SK-N-SH treated with all-trans-retinoic acid at 6 μM for 48 hours (cell line): Measurements from ENCODE around the gene SLC38A10.

Source experiments
- ATAC-seq: fragments of 200-7000 bp; cut with Tn5 transposase; 3 replicates; pipeline ENCODE4 v1.9.1; 2020; ENCODE audit warnings: mild to moderate bottlenecking, moderate library complexity
- ARNTL ChIP-seq: fragments of 450-650 bp; formaldehyde crosslinking; IDR thresholded peaks from 2 replicates; pipeline ENCODE4 v1.5.0; 2020; ENCODE audit warnings: low read depth, mild to moderate bottlenecking, moderate library complexity, borderline replicate concordance
- BACH2 ChIP-seq: fragments of 250-450 bp; sonication (Bioruptor Pico); IDR thresholded peaks from 2 replicates; pipeline ENCODE4 v1.9.0; 2021; ENCODE audit warnings: mild to moderate bottlenecking, borderline replicate concordance
- CREB5 ChIP-seq: fragments of 250-450 bp; sonication (Bioruptor Pico); IDR thresholded peaks from 2 replicates; pipeline ENCODE4 v1.5.1; 2020; ENCODE audit warnings: low read depth, mild to moderate bottlenecking, moderate library complexity
- CSDC2 ChIP-seq: fragments of 250-450 bp; sonication (Bioruptor Pico); IDR thresholded peaks from 2 replicates; pipeline ENCODE4 v1.5.0; 2020; ENCODE audit warnings: mild to moderate bottlenecking, moderate library complexity
- CSRNP3 ChIP-seq: fragments of 250-450 bp; sonication (Bioruptor Pico); IDR thresholded peaks from 2 replicates; pipeline ENCODE4 v1.5.1; 2021; ENCODE audit warnings: mild to moderate bottlenecking, moderate library complexity
- ESRRG ChIP-seq: fragments of 250-450 bp; sonication (Bioruptor Pico); IDR thresholded peaks from 2 replicates; pipeline ENCODE4 v1.6.1; 2021; ENCODE audit warnings: mild to moderate bottlenecking
- GLIS3 ChIP-seq: fragments of 250-450 bp; sonication (Bioruptor Pico); IDR thresholded peaks from 2 replicates; pipeline ENCODE4 v1.5.0; 2020; ENCODE audit warnings: mild to moderate bottlenecking, moderate library complexity
- ISL1 ChIP-seq: fragments of 250-450 bp; sonication (Bioruptor Pico); IDR thresholded peaks from 2 replicates; pipeline ENCODE4 v2.1.2; 2022; ENCODE audit warnings: mild to moderate bottlenecking, moderate library complexity
- PATZ1 ChIP-seq: fragments of 250-450 bp; sonication (Bioruptor Pico); IDR thresholded peaks from 2 replicates; pipeline ENCODE4 v1.8.0; 2020; ENCODE audit warnings: mild to moderate bottlenecking, moderate library complexity, borderline replicate concordance
- PPARA ChIP-seq: fragments of 250-450 bp; sonication (Bioruptor Pico); IDR thresholded peaks from 2 replicates; pipeline ENCODE4 v1.5.0; 2020; ENCODE audit warnings: mild to moderate bottlenecking, borderline replicate concordance
- RARB ChIP-seq: fragments of 250-450 bp; sonication (Bioruptor Pico); IDR thresholded peaks from 2 replicates; pipeline ENCODE4 v1.8.0; 2021; ENCODE audit warnings: mild to moderate bottlenecking, moderate library complexity
- SNAI2 ChIP-seq: fragments of 250-450 bp; sonication (Bioruptor Pico); IDR thresholded peaks from 2 replicates; pipeline ENCODE4 v1.5.0; 2020; ENCODE audit warnings: mild to moderate bottlenecking, moderate library complexity
- TCF4 ChIP-seq: fragments of 250-450 bp; sonication (Bioruptor Pico); IDR thresholded peaks from 2 replicates; pipeline ENCODE4 v1.8.0; 2021; ENCODE audit warnings: mild to moderate bottlenecking, moderate library complexity, borderline replicate concordance
- TOX ChIP-seq: fragments of 250-450 bp; sonication (Bioruptor Pico); IDR thresholded peaks from 2 replicates; pipeline ENCODE4 v1.8.0; 2021; ENCODE audit warnings: mild to moderate bottlenecking, moderate library complexity, borderline replicate concordance
- ZC3H10 ChIP-seq: fragments of 250-450 bp; sonication (Bioruptor Pico); IDR thresholded peaks from 2 replicates; pipeline ENCODE4 v1.5.1; 2021; ENCODE audit warnings: mild to moderate bottlenecking, moderate library complexity
- ZFP3 ChIP-seq: fragments of 250-450 bp; sonication (Bioruptor Pico); IDR thresholded peaks from 2 replicates; pipeline ENCODE4 v1.5.0; 2020; ENCODE audit warnings: mild to moderate bottlenecking, moderate library complexity
- ZFP30 ChIP-seq: fragments of 450-650 bp; formaldehyde crosslinking; IDR thresholded peaks from 2 replicates; pipeline ENCODE4 v1.5.0; 2022; ENCODE audit warnings: mild to moderate bottlenecking, moderate library complexity
- ZNF565 ChIP-seq: fragments of 450-650 bp; formaldehyde crosslinking; conservative IDR thresholded peaks from 2 replicates; pipeline ENCODE4 v1.5.0; 2020; ENCODE audit warnings: low read depth, mild to moderate bottlenecking, moderate library complexity
- ZNF70 ChIP-seq: fragments of 450-650 bp; formaldehyde crosslinking; IDR thresholded peaks from 2 replicates; pipeline ENCODE4 v1.5.0; 2020; ENCODE audit warnings: mild to moderate bottlenecking, moderate library complexity
- ZNF8 ChIP-seq: fragments of 450-650 bp; formaldehyde crosslinking; IDR thresholded peaks from 2 replicates; pipeline ENCODE4 v1.5.0; 2020; ENCODE audit warnings: mild to moderate bottlenecking, moderate library complexity
- TF ChIP-seq, protein P1 (sequence below): fragments of 250-450 bp; sonication (Bioruptor Pico); IDR thresholded peaks from 2 replicates; pipeline ENCODE4 v1.5.0; 2020; ENCODE audit warnings: mild to moderate bottlenecking, moderate library complexity

SLC38A10 gene

GRCh38 chr17:81285179-81285878, 9.8 kb downstream of the SLC38A10 start:
- ATAC-seq = no peak
- no peak for TF ChIP-seq ZNF565 (CRISPR knock-in tag)
- TF ChIP-seq ZFP3 (CRISPR knock-in tag) = no peak
- no peak for TF ChIP-seq ISL1 (CRISPR knock-in tag)
- TF ChIP-seq RARB = no peak

- no peak for TF ChIP-seq CSDC2 (CRISPR knock-in tag)
- TF ChIP-seq ESRRG = no peak
- TF ChIP-seq TOX (CRISPR knock-in tag) = no peak
- TF ChIP-seq GLIS3 (CRISPR knock-in tag) = no peak
- no peak for TF ChIP-seq RARB
- no peak for TF ChIP-seq PATZ1
- no peak for TF ChIP-seq TCF4
- TF ChIP-seq ZNF565 (CRISPR knock-in tag) = no peak
- no peak for TF ChIP-seq PPARA (CRISPR knock-in tag)
- TF ChIP-seq SNAI2 = no peak
- TF ChIP-seq CREB5 (CRISPR knock-in tag) = no peak
- no peak for TF ChIP-seq ZNF70 (CRISPR knock-in tag)
- TF ChIP-seq CSRNP3 = no peak
- TF ChIP-seq ARNTL (CRISPR knock-in tag) = no peak
- no peak for TF ChIP-seq ZNF8 (CRISPR knock-in tag)
- TF ChIP-seq, protein P1, sequence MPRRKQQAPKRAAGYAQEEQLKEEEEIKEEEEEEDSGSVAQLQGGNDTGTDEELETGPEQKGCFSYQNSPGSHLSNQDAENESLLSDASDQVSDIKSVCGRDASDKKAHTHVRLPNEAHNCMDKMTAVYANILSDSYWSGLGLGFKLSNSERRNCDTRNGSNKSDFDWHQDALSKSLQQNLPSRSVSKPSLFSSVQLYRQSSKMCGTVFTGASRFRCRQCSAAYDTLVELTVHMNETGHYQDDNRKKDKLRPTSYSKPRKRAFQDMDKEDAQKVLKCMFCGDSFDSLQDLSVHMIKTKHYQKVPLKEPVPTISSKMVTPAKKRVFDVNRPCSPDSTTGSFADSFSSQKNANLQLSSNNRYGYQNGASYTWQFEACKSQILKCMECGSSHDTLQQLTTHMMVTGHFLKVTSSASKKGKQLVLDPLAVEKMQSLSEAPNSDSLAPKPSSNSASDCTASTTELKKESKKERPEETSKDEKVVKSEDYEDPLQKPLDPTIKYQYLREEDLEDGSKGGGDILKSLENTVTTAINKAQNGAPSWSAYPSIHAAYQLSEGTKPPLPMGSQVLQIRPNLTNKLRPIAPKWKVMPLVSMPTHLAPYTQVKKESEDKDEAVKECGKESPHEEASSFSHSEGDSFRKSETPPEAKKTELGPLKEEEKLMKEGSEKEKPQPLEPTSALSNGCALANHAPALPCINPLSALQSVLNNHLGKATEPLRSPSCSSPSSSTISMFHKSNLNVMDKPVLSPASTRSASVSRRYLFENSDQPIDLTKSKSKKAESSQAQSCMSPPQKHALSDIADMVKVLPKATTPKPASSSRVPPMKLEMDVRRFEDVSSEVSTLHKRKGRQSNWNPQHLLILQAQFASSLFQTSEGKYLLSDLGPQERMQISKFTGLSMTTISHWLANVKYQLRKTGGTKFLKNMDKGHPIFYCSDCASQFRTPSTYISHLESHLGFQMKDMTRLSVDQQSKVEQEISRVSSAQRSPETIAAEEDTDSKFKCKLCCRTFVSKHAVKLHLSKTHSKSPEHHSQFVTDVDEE (CRISPR knock-in tag) = no peak
- ATAC-seq = no peak
Observed at GRCh38 chr17:81282876-81283275, 12.2 kb downstream of the SLC38A10 start.

- no peak for ATAC-seq
- no peak for TF ChIP-seq RARB
- TF ChIP-seq ZFP30 (CRISPR knock-in tag) = no peak
- TF ChIP-seq ARNTL (CRISPR knock-in tag) = no peak
- no peak for TF ChIP-seq ZFP3 (CRISPR knock-in tag)
- TF ChIP-seq BACH2 (CRISPR knock-in tag) = no peak
- TF ChIP-seq ZC3H10 = no peak
- TF ChIP-seq CSRNP3 = no peak
- TF ChIP-seq PATZ1 = no peak
- TF ChIP-seq ZNF70 (CRISPR knock-in tag) = no peak
- TF ChIP-seq, protein P1 (CRISPR knock-in tag) = no peak
- TF ChIP-seq ZNF565 (CRISPR knock-in tag) = no peak
- TF ChIP-seq ZNF8 (CRISPR knock-in tag) = no peak
- TF ChIP-seq SNAI2 = no peak
- no peak for TF ChIP-seq TCF4
Observed at GRCh38 chr17:81282141-81282540, 13.0 kb downstream of the SLC38A10 start.
